MM.1S (cell line): Measurements from ENCODE around the gene TMEM169.

ENCODE experiments used
- EZH2 ChIP-seq: fragments of 300-600 bp; sonication (generic); optimal IDR thresholded peaks from 2 replicates; pipeline ENCODE3; 2017; ENCODE audit warnings: low read depth, mild to moderate bottlenecking, antibody characterized with exemption, low read length, mixed read lengths
- TF ChIP-seq, protein P1 (sequence below): fragments of 300-600 bp; sonication (generic); IDR thresholded peaks from 2 replicates; pipeline ENCODE4 v1.5.1; 2016; ENCODE audit warnings: antibody characterized with exemption, low read length, mixed read lengths

DNA sequence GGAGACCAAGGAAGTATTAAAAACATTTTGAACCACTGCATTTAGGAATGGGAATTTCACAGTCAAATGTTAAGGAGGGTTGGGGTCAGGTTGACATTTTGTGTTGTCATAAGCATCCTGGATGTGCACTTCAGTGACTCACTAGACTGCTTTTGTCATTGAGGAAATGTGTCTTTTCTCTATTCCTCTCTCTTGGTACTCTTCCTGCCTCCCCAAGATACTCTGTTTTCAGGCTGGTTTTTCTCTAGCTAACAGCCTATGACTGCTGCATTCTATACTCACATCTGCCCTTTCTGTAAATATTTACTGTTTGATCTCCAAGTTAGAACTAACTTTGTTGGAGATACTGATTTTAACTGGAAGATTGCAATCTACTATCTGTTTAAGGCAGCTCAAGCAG is 50.9 kb downstream of the TMEM169 start:
- no peak for TF ChIP-seq EZH2
- TF ChIP-seq, protein P1, sequence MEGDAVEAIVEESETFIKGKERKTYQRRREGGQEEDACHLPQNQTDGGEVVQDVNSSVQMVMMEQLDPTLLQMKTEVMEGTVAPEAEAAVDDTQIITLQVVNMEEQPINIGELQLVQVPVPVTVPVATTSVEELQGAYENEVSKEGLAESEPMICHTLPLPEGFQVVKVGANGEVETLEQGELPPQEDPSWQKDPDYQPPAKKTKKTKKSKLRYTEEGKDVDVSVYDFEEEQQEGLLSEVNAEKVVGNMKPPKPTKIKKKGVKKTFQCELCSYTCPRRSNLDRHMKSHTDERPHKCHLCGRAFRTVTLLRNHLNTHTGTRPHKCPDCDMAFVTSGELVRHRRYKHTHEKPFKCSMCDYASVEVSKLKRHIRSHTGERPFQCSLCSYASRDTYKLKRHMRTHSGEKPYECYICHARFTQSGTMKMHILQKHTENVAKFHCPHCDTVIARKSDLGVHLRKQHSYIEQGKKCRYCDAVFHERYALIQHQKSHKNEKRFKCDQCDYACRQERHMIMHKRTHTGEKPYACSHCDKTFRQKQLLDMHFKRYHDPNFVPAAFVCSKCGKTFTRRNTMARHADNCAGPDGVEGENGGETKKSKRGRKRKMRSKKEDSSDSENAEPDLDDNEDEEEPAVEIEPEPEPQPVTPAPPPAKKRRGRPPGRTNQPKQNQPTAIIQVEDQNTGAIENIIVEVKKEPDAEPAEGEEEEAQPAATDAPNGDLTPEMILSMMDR: no peak
